Measurements from ENCODE around the gene MYL9.
"Not testable (repeated sequence)": the region's sequence is repeated elsewhere in the genome, so short reads cannot be mapped to it uniquely, and the experiment has no call there.

DNA sequence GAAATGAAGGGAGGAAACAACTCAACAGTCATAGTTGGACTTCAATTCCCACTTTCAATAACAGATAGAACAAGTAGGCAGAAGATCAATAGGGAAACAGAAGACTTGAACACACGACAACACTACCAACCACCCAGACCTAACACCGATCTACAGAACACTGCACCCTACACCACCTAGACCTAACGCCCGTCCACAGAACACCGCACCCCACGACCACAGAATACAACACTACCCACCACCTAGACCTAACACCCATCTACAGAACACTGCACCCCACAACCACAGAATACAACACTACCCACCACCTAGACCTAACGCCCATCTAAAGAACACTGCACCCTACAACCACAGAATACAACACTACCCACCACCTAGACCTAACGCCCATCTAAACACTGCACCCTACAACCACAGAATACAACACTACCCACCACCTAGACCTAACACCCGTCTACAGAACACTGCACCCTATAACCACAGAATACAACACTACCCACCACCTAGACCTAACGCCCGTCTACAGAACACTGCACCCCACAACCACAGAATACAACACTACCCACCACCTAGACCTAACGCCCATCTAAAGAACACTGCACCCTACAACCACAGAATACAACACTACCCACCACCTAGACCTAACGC, 22.9 kb downstream of the MYL9 start:
- not testable (repeated sequence) for TF ChIP-seq EP300 (IDR thresholded peaks at IDR 0.05; ENCODE audit: low read depth); POLR2A (IDR thresholded peaks at IDR 0.05)

Measured in transverse colon (tissue), 1 donor.